NB4 (cell line): ENCODE data around the gene EFL1.

Experiments used
- CTCF ChIP-seq: IDR thresholded peaks from one replicate; pipeline ENCODE4 v1.5.1; 2012; ENCODE audit warnings: low read depth, low read length
- MYC ChIP-seq: IDR thresholded peaks from 2 replicates; pipeline ENCODE4 v1.6.1; 2011; ENCODE audit warnings: low read depth, low read length
- POLR2A ChIP-seq: IDR thresholded peaks from 2 replicates; pipeline ENCODE4 v1.6.1; 2011; ENCODE audit warnings: mild to moderate bottlenecking; ENCODE audit not compliant: insufficient read length; ENCODE audit errors: extremely low read depth

DNA sequence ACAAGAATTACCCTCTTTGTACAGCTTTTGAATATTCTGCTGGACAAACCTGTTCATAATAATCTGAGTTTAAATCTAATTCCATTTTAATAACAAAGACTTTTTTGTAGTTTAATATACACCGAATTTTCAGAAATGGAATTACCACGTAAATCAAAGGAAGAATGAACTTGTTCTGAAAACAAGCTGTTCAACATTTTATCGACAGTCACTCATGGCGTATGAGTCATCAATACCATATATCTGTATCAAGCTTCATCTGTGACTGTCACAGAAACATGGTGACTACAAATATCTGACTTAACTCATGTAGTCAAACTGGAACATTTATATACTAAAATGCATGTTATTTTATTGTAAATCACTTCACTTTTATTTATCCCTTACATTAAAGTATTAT, 90.0 kb downstream of the EFL1 start:
- no peak for TF ChIP-seq CTCF
- no peak for TF ChIP-seq POLR2A
- no peak for TF ChIP-seq MYC
